Activated CD4-positive, alpha-beta T cell treated with anti-CD3 and anti-CD28 coated beads, Interleukin-2, amount 50 U/mL, for 24 hours (primary cell): Measurements from ENCODE around the gene RBM20.
"Not testable (repeated sequence)": the region's sequence is repeated elsewhere in the genome, so short reads cannot be mapped to it uniquely, and the experiment has no call there.

Source experiments
- DNase-seq, 2 donors: peaks; one replicate each; pipeline ENCODE4 v3.0.0-alpha.2; 2020; ENCODE audit warnings: low read depth in 1 of 2, low spot score in 1 of 2

The RBM20 gene

DNA sequence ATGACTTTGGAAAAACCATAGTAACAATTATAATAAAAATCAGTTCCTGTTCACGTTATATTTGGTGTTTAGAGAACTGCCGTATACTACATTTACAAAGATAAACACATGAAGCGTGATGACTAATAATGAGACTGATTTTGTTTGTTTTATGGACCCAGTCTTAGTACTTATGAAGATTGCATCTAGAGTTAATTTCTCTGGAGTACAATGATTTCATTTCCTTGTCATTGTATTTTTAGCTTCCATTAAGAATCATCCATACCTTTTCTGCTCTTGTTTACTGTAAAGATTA, 2.9 kb downstream of the RBM20 start:
- DNase-seq = no peak

GRCh38 chr10:110648692-110649346, 4.7 kb downstream of the RBM20 start:
- DNase-seq = no peak

GRCh38 chr10:110649347-110650264, 5.5 kb downstream of the RBM20 start:
- no peak for DNase-seq

GRCh38 chr10:110650265-110650668, 6.1 kb downstream of the RBM20 start:
- no peak for DNase-seq

GRCh38 chr10:110651044-110651958, 7.2 kb downstream of the RBM20 start:
- no peak for DNase-seq

GRCh38 chr10:110652475-110653118, 8.5 kb downstream of the RBM20 start:
- no peak for DNase-seq

DNA sequence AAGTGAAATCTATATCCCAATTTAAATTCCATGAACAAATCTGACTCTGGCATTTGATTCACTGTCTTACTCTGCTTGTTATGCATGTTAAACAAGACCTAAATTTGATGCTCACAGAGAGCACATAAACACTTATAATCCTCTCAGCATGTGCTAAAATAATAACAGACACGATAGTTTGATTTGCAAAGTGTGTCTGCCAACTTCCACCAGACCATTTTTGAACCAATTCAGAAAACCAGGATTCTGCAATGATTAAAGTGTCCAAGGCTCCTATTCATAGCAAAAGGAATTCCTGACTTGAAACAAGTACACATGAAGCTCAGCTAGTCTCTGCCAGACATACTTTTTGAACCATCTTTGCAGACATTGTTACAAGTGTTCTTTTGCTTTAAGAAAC, 11.2 kb downstream of the RBM20 start:
- DNase-seq = no peak

DNA sequence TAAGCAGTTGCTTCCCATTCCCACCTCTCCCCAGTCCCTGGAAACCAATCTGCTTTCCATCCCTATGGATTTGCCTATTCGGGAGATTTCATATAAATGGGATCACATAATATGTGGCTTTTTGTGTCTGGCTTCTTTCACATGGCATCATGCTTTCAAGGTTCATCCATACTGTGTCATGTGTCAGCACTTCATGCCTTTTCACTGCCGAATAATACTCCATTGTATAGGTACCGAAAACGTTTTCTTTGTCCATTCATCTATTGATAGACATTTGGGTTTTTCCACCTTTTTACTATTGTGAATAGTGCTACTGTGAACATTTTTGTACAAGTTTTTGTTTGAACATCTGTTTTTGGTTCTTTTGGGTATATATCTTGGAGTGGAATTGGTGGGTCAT, 12.5 kb downstream of the RBM20 start:
- DNase-seq = no peak

GRCh38 chr10:110657973-110658691, 14.0 kb downstream of the RBM20 start:
- no peak for DNase-seq

DNA sequence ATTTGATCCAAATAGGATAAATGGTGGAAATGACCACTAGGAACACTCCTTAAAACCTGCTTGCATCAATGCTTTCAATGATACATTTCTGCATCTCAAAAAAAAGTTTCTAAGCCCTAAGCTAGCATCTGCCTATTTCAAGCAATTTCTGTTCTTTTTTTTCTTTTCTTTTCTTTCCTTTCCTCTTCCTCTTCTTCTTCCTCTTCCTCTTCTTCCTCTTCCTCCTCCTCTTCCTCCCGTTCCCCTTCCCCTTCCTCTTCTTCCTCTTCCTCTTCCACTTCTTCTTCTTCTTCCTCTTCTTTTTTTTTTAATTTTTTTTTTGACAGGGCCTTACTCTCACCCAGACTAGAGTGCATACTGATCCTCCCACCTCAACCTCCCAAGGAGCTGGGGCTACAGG, 15.4 kb downstream of the RBM20 start:
- no peak for DNase-seq

GRCh38 chr10:110660289-110660688, 16.2 kb downstream of the RBM20 start:
- not testable (repeated sequence) for DNase-seq

DNA sequence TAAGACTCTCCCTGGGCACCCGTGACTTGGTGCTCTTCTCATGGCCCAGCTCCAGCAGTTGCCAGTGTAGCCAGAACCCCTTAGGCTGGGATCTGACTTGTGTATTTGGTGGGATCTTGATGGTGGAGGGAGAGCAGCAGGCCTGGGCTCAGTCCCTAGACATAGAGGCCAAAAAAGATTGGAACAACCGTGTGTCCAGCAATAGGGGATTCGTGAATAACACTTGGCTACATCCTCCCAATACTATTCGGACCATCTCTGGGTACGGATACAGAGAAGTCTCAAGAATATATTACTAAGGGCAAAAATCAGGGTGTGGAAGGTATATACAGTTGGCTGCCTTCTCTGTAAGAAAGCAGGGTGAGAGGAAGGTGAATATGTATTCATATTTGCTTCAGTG, 17.2 kb downstream of the RBM20 start:
- DNase-seq = no peak

DNA sequence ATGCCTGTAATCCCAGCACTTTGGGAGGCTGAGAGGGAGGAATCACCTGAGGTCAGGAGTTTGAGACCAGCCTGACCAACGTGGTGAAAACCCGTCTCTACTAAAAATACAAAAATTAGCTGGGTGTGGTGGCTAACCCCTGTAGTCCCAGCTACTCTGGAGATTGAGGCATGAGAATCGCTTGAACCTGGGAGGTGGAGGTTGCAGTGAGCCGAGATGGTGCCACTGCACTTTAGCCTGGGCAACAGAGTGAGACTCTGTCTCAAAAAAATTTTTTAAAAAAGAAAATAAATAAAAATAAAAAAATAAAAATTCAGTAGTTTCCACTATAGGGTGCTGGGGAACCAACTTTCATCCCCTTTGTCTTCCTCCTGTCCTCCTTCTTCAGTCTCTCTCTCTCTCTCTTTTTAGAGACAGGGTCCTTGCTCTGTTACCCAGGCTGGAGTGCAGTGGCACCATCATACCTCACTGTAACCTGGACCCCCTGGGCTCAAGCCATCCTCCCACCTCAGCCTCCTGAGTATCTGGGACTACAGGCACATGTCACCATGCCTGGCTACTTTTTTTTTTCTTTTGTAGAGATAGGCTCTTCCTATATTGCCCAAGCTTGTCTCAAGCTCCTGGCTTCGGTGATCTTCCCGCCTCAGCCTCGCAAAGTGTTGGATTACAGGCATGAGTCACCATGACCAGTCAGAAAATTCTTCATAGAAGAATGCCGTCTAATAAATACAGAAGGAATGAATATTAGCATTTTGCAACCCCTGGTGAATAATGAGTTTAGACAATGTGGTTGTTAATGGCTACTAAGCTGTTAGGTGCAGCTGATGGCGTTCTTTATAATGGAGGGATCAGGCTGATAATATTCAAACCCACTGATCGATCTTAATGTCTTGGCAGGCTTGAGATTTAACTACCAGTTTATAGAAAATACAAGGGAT, 20.6 kb downstream of the RBM20 start:
- no peak for DNase-seq

GRCh38 chr10:110666259-110666658, 22.1 kb downstream of the RBM20 start:
- DNase-seq = not testable (repeated sequence)

DNA sequence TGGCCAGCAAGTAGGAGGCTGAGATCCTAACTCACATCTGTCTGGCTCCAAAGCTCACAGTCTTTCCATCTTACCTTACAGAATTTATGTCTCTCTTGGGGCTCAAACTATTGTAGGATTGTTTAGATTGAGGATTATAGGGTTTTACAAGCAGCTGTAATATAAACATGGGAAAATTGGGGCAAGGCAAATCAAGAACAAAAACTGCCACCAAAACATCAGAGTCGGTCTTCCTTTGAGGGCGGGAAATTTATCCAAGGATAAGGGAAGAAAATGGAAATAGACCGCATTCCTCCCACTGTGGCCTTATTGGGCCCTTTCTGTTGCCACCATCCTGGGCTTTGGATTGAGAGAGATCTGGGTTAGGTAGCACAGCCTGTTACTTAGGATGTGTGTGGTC, 22.5 kb downstream of the RBM20 start:
- DNase-seq = no peak

GRCh38 chr10:110667620-110668343, 23.6 kb downstream of the RBM20 start:
- no peak for DNase-seq

GRCh38 chr10:110668443-110668842, 24.3 kb downstream of the RBM20 start:
- no peak for DNase-seq

GRCh38 chr10:110670335-110670734, 26.2 kb downstream of the RBM20 start:
- no peak for DNase-seq
